Fibroblast of skin of right biceps (primary cell): ENCODE results near the gene FBXO40.

Experiments
- DNase-seq: peaks from one replicate; pipeline ENCODE4 v3.0.0-alpha.2; 2013

Gene FBXO40

DNA sequence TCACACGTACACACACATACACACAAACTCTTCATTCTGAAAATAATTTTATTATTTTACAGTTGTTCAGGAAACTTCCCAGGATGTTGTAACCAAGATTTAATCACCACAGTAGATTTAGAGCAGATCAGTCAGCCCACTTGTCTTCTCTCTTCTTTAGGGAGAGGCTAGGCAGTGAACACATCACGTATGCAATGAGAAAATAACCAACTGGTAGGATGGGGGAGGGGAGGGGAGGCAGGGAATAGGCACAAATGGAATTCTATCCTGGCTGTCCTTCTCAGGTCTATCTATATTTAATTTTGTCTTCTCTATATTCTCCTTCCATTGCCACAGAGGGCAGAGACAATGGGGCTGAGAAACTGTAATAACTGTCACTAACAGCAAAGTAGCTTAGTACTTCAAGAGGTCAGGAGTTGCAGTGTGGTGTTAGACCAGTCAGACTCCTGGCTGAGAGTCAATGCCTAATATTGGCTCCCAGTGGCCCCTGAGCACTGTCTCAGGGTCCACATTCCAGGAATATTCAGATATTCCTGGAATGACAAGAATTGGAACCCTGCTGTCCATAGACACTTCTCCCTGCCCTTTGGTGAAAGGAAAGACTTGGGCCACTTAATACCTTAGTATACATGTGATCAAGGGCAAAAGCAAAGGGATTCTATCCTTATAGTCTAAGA lies 70.1 kb downstream of the FBXO40 start:
- no peak for DNase-seq

GRCh38 chr3:121665488-121665887 lies 72.3 kb downstream of the FBXO40 start:
- no peak for DNase-seq

GRCh38 chr3:121667333-121667732 lies 74.2 kb downstream of the FBXO40 start:
- DNase-seq, result no peak

GRCh38 chr3:121670676-121671075 lies 77.5 kb downstream of the FBXO40 start:
- no peak for DNase-seq

GRCh38 chr3:121677141-121677540 lies 84.0 kb downstream of the FBXO40 start:
- no peak for DNase-seq
